EL (cell line): ENCODE data around the gene B4GALT6.

Experiments
- DNase-seq: peaks from one replicate; pipeline ENCODE4 v3.0.0-alpha.2; 2016

Gene B4GALT6

DNA sequence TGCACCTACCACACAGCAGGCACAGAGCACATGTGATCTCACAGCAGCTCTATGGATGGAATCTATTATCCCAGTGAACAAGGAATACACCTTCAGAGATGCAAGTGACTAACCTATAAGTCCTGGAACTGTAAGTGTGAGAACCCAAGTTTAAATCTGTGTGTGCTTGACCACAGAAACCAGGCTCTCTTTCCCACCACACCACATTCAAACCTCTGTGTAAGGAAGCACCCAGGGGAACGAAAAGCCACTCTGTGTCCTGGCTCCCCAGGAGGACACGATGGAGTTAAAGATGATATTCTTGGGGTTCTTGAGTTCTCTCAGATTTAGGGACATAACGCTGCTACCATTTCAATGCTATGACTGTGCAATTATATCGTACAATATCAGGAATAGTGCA is 53.8 kb downstream of the B4GALT6 start:
- DNase-seq: no peak

DNA sequence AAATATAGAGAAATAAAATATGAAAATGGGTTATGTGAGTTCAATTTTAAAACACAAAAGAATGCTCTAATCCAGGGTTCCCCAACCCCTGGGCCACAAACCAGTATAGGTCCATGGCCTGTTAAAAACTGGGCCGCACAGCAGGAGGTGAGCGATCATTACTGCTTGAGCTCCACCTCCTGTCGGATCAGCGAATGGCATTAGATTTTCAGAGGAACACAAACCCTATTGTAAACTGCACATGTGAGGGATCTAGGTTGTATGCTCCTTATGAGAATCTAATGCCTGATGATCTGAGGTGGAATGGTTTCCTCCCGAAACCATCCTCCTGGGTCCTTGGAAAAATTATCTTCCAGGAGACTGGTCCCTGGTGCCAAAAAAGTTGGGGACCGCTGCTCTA is 58.0 kb downstream of the B4GALT6 start:
- no peak for DNase-seq

DNA sequence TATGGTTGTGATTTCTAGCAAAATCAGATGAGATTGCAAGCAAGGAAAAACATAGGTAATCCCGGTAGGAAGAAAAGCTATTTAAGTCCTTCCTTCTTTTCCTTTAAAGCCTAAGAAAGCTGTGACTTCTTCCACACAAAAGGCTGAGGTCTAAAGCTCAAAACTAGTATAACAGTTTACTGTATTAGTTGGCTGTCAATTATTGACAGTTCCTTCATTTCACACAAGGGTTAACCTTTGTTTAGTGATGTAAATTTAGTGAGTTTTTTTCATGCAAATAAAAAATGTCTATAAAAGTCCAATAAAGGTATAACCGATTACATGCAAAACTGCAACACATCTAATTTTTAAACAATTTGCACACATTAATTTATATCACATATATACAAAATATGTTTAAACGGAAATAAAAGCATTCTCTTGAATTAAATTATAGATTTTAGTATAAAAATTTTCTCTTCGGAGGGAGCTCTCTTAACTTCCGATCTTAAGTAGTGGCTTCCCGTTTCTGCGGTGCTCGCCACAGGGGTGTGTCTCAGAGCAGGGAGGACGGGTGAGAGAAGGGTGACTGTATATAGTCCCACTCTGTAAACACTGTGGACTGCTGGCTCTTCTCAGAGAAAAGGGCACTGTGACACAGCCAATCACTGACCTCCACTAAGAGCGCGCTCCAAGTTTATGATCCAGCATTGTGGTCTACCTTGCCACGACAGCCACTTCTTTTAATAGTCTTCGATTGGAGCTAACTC is 59.3 kb downstream of the B4GALT6 start:
- DNase-seq: no peak

DNA sequence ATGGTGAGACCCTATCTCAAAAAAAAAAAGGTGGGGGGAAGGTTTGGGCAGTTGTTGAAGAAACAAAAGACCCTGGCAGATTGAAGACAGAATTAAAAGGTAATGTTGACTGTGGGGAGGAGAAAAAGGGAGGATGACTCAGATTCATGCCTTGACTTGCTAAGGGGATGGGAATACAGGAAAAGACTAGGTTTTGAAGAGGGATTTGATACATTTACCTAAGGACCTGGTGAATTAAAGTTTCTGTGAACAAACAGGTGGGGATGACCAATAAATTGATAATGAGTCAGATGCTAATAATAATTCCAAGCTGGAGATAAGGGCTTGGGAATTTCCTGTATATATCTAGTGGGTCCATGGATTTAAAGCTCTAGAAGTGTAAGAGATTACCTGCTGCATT is 65.1 kb downstream of the B4GALT6 start:
- no peak for DNase-seq

DNA sequence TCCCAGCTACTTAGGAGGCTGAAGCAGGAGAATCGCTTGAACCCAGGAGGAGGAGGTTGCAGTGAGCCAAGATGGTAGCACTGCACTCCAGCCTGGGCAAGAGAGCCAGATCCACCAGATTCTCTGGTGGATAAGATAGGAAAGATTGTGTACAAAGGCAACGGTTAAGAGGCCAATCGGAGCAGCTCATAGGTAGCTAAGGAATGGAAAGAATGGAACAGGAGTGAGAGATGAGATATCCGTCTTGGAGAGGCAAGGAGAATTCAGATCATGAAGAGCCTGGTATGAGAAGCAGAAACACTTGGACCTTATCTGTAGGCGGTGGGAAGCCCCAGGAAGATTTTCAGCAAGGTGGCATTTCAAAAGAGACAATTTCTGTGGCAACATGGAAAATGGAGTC is 65.6 kb downstream of the B4GALT6 start:
- no peak for DNase-seq

DNA sequence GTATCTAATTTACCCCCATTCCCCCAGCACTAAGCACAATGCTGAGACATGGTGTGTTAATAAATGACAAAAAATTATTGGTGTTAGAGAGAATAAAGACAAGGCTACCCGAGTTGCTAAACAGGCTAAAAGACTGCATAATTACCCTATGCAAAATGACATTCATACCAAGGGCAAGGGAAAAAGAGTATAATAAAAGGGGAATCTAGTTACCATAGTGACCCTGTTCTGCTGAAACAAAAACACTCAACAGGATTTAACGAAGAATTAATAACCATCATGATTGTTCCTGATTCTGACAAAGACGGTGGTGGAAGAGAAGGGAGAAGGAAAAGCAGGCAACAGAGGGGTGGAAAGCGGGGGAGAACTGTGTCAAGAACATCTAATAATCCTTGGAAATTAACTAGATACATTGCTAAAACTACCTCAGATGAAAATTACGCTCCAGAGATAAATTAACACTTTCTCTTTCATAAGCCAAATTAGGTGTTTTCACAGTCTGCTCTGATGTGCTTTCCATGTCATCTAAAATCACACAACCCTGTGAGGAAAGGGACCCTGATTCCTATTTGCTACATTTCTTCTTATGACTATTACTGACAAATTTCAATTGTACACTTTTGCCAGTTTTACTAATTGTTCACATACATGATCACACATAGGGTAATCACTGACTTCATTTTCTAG is 67.2 kb downstream of the B4GALT6 start:
- DNase-seq: no peak

DNA sequence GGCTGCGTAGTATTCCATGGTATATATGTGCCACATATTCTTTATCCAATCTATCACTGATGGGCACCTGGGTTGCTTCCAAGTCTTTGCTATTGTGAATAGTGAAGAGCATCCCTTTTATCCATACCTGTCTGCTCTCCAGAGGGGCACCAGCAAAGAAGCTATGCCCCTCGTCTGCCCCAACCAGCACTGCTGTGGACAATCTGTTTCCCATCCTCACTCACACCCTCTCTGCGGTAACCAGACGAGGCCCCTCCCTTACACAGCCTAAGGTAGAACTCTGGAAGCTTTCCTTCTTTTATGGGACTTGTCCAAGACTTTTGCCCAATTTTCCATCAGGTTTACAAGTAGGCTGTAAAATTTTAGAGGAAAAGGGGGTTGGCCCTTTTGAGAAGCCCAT is 67.8 kb downstream of the B4GALT6 start:
- DNase-seq: no peak

DNA sequence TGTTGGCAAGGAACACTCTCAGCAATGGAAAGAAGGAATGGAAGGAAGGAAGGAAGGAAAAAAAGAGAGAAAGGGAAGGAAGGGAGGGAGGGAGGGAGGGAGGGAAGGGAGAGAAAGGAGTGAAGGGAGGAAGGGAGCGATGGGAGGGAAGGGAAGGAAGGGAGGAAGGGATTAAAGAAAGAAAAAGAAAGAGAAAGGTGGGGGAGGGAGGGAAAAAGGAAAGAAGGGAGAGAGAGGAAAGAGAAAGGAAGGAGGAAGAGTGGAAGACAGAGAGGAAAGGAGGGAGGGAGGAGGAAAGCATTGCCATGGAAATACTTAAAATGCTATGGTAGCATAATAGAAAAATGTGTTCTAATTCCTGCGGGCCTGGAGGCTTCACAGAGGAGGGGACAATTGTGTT is 70.3 kb downstream of the B4GALT6 start:
- no peak for DNase-seq

DNA sequence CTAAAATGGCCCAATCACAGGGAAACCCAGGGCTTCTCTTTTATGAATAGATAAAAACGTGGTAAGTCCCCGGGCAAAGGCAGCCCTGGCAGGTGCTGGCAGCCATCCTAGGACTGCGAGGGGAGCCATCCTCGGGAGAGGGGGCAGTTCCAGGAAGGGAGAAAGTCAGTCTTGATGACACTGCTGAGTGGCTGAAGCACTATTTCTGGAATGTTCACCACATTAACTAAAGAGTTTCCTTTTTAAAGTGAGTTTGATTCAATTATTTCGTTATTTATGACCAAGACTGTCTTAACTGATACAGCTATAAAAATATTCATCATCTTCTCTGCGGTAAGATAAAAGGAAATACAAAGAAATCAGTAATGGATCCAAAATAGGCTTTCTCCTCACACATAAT is 72.3 kb downstream of the B4GALT6 start:
- DNase-seq: no peak

DNA sequence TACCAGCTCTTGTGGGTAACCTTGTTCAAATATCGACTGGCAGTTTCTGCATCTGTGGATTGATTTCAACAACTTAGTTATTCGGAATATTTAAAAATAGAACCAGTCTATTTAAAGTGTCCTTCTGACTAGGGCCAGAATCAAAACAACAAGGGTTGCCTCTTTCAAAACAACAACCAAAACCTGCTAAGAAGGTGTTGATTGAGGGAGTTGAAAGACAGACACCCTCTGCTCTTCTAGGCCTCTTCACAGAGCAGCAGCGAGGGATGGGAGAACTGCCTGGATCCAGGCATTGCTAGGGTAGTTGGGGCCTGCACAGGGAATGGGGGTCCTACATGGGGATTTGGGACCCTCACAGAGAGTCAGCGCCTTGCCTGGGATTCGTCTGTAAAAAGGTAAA is 72.9 kb downstream of the B4GALT6 start:
- DNase-seq: no peak

DNA sequence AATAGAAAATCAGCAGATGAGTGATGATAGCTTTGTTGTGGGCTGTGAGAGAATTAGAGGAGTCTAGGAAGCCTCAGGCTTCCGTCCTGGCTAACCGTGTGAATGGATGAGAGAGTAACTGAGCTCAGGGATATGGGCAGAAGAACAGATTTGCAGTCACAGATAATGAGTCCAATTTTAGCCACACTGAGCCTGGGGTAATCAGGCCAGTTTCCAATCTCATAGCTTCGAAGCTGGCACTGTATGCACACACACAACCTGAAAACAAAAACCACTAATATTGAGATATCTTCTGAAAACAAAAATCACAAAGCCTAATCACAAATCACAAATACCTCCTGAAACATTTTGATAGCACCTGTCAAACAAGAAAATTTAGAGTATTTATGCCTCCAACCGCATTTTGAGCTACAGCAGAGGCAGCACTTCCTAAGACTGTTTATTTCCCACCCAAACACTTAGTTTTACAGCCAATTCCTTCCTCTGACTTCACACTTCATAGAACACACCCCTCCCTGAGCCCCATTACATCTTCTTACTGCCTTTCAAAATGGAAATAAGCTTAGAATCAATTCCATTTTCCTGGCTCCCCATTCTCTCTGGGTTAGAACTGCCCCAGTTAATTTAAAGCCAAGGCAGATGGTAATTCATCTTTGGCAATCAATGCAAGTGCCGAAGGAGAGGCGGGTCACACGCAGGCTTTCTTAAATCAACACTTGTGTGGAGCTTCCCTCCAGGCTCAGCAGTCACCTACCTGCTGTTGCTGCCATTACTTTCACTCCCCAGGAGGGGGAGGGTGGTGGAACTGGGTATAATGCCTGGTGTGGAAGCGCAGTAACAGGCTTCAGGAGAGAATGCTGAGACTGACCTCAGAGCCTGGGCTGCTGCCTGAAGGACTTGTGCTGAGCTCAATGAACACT is 73.8 kb downstream of the B4GALT6 start:
- no peak for DNase-seq

DNA sequence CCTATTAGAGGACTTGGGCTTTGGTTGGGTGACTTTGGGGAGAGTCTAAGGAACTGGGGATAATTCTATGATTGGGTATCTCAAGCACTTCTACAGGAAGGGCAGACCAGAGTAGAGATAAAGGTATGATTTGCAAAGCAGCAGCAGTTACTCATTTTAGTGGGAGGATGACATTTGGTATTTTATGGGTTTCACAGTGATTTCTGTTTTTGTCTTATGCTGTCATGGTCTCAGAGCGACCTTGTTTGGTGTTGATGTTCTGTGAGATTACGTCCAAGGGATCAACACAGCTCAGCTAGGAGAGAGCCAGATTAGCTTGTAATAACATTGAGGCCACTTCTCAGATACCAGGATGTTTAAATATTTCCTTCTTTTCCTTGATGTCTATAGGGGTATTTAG is 74.5 kb downstream of the B4GALT6 start:
- no peak for DNase-seq

DNA sequence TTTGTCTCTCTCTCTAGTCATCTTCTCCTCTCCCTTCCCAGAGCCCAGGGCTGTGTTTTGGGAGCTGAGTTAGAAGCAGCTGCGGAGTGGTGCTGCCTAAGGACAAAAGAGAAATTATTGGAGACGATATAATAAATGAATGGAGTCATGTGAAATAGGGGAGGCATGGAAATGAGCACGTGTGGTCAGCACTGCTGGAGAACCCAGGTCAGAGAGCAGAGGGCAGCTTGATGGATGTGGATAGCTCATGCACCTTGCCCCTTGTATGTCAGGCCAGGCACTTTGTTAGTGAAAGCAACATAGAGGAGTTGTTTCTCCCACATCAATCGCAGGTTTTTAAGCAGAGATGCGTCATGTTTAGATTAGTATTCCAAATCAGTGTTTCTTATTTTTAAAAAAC is 77.0 kb downstream of the B4GALT6 start:
- DNase-seq: no peak

DNA sequence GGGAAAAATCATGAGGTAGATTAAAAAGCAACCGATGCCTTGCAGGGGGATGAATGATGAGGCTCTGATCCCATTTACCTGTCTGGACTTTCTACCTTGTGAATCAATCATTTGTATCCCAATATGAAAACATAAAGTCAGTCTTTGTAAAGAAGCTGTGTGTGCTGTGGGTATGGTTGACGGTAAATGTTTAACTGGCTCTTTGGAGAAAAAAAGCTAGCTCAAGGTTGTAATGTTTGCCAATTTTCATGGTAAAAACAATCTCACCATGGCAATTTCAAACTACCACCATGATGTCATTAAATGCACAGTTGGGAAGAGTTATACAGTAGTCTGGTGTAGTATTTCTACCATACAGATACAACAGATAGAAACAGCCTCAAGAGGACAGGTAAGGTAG is 78.1 kb downstream of the B4GALT6 start:
- DNase-seq: no peak

DNA sequence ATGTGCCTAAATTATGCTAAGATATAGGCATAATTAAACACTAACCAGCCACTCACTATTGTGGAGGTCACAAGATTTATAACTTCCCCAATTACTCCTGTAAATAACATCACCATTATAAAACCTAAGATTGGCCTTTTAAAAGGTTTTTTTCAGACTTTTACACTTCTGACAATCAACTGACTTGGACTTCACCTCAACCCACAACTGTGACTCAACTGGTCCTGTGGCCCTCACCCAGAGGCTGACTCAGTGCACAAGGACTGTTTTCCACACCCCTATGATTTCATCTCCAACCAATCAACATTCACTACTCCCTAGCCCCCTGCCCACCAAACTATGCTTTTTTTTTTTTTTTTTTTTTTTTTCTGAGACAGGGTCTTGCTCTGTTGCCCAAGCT is 81.1 kb downstream of the B4GALT6 start:
- no peak for DNase-seq

DNA sequence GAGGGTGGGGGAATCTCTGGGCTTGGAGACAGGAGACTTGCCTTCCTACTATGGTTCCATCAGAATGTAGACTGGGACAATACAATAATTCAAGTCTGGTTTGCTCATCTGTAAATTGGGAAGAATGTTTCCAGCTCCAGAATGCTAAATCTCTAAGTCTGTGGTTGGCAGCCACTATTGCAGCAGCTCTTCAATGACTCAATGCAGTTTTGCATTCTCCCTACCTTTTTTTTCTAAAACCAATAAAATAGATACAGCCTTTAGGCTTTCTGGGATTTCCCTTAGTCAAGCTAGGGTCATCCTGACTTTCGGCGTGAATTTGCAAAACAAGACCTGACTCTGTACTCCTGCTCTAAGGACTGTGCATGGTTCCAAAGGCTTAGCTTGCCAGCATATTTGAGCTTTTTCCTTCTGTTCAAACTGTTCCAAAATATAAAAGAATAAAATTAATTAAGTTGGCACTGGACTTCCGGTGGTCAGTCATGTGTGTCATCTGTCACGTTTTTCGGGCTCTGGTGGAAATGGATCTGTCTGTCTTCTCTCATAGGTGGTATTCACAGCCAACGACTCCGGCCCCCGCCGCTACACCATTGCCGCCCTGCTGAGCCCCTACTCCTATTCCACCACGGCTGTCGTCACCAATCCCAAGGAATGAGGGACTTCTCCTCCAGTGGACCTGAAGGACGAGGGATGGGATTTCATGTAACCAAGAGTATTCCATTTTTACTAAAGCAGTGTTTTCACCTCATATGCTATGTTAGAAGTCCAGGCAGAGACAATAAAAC is 86.2 kb downstream of the B4GALT6 start:
- no peak for DNase-seq

DNA sequence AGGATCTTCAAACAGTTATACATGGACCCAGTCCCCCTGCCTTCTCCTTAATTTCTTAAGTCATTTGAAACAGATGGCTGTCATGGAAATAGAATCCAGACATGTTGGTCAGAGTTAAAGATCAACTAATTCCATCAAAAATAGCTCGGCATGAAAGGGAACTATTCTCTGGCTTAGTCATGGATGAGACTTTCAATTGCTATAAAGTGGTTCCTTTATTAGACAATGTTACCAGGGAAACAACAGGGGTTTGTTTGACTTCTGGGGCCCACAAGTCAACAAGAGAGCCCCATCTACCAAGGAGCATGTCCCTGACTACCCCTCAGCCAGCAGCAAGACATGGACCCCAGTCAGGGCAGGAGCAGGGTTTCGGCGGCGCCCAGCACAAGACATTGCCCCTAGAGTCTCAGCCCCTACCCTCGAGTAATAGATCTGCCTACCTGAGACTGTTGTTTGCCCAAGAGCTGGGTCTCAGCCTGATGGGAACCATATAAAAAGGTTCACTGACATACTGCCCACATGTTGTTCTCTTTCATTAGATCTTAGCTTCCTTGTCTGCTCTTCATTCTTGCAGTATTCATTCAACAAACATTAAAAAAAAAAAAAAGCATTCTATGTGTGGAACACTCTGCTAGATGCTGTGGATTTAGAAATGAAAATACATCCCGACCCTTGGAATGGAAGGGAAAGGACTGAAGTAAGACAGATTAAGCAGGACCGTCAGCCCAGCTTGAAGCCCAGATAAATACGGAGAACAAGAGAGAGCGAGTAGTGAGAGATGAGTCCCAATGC is 88.1 kb downstream of the B4GALT6 start:
- DNase-seq: no peak

DNA sequence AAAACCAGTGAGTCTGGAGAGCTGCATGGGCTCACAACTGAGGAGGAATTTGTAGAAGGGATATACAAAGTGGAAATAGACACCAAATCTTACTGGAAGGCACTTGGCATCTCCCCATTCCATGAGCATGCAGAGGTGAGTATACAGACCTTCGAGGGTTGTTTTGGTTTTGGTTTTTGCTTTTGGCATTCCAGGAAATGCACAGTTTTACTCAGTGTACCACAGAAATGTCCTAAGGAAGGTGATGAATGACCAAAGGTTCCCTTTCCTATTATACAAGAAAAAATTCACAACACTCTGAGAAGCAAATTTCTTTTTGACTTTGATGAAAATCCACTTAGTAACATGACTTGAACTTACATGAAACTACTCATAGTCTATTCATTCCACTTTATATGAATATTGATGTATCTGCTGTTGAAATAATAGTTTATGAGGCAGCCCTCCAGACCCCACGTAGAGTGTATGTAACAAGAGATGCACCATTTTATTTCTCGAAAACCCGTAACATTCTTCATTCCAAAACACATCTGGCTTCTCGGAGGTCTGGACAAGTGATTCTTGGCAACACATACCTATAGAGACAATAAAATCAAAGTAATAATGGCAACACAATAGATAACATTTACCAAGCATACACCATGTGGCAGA is 89.1 kb downstream of the B4GALT6 start:
- DNase-seq: no peak

DNA sequence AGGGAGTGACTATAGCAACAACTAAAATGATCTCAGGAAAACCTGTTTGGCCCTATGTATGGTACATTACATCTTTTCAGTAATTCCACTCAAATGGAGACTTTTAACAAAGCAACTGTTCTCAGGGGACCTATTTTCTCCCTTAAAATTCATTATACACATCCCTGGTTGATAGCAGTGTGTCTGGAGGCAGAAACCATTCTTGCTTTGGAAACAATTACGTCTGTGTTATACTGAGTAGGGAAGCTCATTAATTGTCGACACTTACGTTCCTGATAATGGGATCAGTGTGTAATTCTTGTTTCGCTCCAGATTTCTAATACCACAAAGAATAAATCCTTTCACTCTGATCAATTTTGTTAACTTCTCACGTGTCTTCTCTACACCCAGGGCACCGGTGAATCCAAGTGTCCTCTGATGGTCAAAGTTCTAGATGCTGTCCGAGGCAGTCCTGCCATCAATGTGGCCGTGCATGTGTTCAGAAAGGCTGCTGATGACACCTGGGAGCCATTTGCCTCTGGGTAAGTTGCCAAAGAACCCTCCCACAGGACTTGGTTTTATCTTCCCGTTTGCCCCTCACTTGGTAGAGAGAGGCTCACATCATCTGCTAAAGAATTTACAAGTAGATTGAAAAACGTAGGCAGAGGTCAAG is 91.7 kb downstream of the B4GALT6 start:
- DNase-seq: no peak

DNA sequence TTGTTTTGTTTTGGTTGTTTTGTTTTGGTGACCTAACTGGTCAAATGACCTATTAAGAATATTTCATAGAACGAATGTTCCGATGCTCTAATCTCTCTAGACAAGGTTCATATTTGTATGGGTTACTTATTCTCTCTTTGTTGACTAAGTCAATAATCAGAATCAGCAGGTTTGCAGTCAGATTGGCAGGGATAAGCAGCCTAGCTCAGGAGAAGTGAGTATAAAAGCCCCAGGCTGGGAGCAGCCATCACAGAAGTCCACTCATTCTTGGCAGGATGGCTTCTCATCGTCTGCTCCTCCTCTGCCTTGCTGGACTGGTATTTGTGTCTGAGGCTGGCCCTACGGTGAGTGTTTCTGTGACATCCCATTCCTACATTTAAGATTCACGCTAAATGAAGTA is 92.8 kb downstream of the B4GALT6 start, which contains the start of gene TTR:
TTR (plus strand) TSS at position 250 of the 400 bp plus-strand sequence; CDS start at position 276, 26 bp downstream.
- no peak for DNase-seq

DNA sequence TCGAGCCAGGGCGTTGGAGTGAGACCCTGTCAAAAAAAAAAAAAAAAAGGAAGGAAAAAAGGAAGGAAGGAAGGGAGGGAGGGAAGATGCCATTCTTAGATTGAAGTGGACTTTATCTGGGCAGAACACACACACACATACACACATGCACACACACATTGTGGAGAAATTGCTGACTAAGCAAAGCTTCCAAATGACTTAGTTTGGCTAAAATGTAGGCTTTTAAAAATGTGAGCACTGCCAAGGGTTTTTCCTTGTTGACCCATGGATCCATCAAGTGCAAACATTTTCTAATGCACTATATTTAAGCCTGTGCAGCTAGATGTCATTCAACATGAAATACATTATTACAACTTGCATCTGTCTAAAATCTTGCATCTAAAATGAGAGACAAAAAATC is 93.3 kb downstream of the B4GALT6 start:
- no peak for DNase-seq
